Body of pancreas (tissue), 4 donors: ENCODE data around the gene THAP2.

Source experiments
- POLR2A ChIP-seq, 3 donors: fragments of 450-650 bp; IDR thresholded peaks; one replicate each; pipeline ENCODE4 v1.6.1; 2016; ENCODE audit warnings: antibody characterized with exemption in 3 of 3, mild to moderate bottlenecking in 2 of 3
- TF ChIP-seq, protein P1 (sequence below), 7 experiments: fragments of 450-650 bp in 4 of 7; fragments of 200-600 bp in 3 of 7; sonication (generic) in 3 of 7; IDR thresholded peaks; one replicate each; pipeline ENCODE4 v1.5.1; 2016 to 2019; ENCODE audit warnings: antibody characterized with exemption in 7 of 7

DNA sequence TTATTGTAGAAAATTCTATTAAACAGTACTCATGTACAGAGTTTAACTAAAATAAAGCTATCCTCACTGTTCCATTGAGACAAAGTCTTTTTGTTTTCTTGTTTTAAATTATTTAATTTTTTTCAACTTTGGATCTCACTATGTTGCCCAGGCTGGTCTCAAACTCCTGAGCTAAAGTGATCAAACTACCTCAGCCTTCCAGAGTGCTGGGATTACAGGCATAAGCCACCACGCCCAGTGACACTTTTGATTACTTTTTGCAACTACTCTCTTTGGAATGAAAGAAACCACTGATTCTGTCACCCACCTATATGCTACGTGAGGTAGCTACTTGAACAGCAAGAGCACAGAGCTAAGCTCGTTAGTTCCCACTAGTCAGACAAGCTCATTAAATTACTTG lies 17.6 kb upstream of the THAP2 start:
- TF ChIP-seq, protein P1, sequence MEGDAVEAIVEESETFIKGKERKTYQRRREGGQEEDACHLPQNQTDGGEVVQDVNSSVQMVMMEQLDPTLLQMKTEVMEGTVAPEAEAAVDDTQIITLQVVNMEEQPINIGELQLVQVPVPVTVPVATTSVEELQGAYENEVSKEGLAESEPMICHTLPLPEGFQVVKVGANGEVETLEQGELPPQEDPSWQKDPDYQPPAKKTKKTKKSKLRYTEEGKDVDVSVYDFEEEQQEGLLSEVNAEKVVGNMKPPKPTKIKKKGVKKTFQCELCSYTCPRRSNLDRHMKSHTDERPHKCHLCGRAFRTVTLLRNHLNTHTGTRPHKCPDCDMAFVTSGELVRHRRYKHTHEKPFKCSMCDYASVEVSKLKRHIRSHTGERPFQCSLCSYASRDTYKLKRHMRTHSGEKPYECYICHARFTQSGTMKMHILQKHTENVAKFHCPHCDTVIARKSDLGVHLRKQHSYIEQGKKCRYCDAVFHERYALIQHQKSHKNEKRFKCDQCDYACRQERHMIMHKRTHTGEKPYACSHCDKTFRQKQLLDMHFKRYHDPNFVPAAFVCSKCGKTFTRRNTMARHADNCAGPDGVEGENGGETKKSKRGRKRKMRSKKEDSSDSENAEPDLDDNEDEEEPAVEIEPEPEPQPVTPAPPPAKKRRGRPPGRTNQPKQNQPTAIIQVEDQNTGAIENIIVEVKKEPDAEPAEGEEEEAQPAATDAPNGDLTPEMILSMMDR (IDR thresholded peaks at IDR 0.05): no peak
- no peak for TF ChIP-seq POLR2A (IDR thresholded peaks at IDR 0.05)
